ENCODE measurements around the gene AGBL5. TPM values are rescaled to one million over a fixed set of nuclear protein-coding genes. Genes with fewer than 3 reads are reported as not detected.

Gene AGBL5
- total and polyA plus RNA-seq, 9 of the 15 experiments (the other 6 are each of a cell fraction or from before 2014, with no cell fraction given) = 3.3 to 52.7 (median 26.2) TPM

DNA sequence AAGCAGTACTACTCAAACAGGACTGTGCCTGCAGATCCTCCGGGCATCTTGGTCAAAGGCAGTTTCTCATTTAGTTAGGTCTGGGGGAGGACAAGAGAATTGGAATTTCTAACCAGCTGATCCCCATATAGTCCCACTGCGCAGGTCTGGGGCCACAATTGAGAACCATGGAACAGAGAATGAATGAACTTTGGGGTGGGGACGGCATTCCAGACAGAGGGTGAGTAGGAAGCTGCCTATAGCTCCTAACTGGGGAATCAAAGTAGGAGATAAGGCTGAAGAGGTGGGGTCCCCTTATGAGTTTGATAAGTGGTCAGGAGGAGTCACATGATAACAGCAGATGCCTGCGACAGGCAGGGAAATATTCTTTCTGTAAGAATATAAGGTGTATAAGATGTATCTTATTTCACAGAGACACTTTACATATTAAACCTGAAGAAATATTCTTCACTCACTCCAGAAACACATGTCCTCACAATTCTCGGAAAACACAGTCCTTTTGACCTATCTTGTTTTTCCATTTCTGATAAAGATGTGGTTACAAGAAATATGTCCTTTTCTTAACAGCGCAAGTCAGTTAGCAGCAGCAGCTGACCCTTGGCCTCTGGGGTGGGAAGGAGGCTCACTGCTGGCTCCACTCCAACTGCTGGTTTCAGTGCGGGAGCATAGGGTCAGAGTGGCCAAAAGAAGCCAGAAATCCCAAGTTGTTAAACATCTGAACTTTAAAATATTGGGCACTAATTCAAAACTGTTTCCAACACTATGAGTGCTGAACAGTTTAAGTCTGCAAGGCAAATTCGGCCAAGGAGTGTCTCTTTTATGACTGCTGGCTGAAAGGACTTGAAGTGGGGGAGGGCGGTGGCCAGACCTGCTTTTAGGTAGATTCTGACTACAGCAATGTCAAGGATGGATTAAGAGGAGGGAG is 31.3 kb upstream of the AGBL5 start (continued):
- TF ChIP-seq, protein P1, sequence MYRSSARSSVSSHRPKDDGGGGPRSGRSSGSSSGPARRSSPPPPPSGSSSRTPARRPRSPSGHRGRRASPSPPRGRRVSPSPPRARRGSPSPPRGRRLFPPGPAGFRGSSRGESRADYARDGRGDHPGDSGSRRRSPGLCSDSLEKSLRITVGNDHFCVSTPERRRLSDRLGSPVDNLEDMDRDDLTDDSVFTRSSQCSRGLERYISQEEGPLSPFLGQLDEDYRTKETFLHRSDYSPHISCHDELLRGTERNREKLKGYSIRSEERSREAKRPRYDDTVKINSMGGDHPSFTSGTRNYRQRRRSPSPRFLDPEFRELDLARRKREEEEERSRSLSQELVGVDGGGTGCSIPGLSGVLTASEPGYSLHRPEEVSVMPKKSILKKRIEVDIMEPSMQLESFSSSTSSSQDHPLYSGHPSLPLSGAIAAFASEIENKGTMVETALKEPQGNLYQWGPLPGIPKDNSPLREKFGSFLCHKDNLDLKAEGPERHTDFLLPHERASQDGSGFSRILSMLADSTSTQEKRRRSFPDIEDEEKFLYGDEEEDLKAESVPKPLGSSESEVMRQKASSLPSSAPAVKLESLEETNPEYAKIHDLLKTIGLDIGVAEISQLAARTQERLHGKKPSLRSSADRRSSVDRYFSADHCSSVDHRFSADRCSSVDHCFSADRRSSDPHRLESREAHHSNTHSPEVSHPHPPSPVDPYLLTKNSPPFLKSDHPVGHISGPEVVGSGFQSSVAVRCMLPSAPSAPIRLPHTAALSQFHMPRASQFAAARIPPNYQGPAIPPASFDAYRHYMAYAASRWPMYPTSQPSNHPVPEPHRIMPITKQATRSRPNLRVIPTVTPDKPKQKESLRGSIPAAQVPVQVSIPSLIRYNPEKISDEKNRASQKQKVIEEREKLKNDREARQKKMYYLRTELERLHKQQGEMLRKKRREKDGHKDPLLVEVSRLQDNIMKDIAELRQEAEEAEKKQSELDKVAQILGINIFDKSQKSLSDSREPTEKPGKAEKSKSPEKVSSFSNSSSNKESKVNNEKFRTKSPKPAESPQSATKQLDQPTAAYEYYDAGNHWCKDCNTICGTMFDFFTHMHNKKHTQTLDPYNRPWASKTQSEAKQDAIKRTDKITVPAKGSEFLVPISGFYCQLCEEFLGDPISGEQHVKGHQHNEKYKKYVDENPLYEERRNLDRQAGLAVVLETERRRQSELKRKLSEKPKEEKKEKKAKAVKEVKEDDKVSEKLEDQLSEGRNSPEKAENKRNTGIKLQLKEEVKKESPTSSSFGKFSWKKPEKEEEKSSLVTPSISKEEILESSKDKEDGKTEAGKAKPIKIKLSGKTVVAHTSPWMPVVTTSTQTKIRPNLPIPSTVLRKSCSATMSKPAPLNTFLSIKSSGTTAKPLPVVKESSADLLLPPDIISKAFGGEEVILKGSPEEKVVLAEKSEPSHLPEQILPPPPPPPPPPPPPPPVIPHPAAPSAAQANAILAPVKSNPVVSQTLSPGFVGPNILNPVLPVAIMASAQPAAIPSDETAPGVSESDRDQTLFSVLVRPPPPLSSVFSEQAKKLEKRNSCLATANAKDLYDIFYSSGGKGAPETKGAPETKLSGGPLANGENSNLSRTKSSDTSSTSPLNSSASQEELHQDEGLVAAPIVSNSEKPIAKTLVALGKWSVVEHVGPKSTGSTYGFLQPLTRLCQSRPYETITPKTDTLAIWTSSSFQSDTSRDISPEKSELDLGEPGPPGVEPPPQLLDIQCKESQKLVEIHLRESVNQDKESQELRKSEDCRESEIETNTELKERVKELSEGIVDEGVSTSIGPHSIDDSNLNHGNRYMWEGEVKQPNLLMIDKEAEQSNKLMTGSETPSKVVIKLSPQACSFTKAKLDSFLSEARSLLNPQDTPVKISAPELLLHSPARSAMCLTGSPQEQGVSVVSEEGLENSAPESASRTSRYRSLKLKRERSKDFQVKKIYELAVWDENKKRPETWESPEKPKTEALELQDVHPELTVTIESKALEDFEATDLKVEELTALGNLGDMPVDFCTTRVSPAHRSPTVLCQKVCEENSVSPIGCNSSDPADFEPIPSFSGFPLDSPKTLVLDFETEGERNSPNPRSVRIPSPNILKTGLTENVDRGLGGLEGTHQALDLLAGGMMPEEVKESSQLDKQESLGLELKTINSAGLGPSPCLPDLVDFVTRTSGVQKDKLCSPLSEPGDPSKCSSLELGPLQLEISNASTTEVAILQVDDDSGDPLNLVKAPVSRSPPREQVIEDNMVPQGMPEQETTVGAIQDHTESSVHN (IDR thresholded peaks at IDR 0.05; ENCODE audit: borderline replicate concordance in 1 of 2, low read depth in 1 of 2) = 0 out of 4 replicates have a peak, but pooled peaks of 1 of the 2 experiments have one; percentile 30
- 0 out of 2 replicates have a peak, but pooled peaks have one; percentile 16 for TF ChIP-seq BCL6 (CRISPR knock-in tag; IDR thresholded peaks at IDR 0.05)
- no peak for TF ChIP-seq RBBP5 (IDR thresholded peaks at IDR 0.05; ENCODE audit: borderline replicate concordance, insufficient read depth, low read length, poor library complexity, severe bottlenecking)
- no peak for TF ChIP-seq ZNF274 (IDR thresholded peaks at IDR 0.05; ENCODE audit: borderline replicate concordance, low read depth, low read length)
- peak; percentile 85 for TF ChIP-seq SMARCC2 (IDR thresholded peaks at IDR 0.05; ENCODE audit: low read depth)
- no peak for TF ChIP-seq NELFE (IDR thresholded peaks at IDR 0.05; ENCODE audit: insufficient read depth, insufficient read length)
- TF ChIP-seq, protein P2, sequence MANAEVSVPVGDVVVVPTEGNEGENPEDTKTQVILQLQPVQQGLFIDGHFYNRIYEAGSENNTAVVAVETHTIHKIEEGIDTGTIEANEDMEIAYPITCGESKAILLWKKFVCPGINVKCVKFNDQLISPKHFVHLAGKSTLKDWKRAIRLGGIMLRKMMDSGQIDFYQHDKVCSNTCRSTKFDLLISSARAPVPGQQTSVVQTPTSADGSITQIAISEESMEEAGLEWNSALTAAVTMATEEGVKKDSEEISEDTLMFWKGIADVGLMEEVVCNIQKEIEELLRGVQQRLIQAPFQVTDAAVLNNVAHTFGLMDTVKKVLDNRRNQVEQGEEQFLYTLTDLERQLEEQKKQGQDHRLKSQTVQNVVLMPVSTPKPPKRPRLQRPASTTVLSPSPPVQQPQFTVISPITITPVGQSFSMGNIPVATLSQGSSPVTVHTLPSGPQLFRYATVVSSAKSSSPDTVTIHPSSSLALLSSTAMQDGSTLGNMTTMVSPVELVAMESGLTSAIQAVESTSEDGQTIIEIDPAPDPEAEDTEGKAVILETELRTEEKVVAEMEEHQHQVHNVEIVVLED (CRISPR knock-in tag; IDR thresholded peaks at IDR 0.05) = 0 out of 2 replicates have a peak, but pooled peaks have one; percentile 22
- no peak for TF ChIP-seq TBP (optimal IDR thresholded peaks at IDR 0.05; ENCODE audit: low read depth, low read length)
- no peak for TF ChIP-seq PCBP1 (IDR thresholded peaks at IDR 0.05; ENCODE audit: low read depth, low read length, poor library complexity, severe bottlenecking)
- peak; percentile 79; the same call in 1 of the 2 replicates for TF ChIP-seq TOE1 (IDR thresholded peaks at IDR 0.05; ENCODE audit: borderline replicate concordance)
- no peak for TF ChIP-seq TOE1 (CRISPR knock-in tag; IDR thresholded peaks at IDR 0.05; ENCODE audit: borderline replicate concordance, low read depth)
- TF ChIP-seq L3MBTL2 (IDR thresholded peaks at IDR 0.05) = peak; percentile 64
- TF ChIP-seq ZNF780A (CRISPR knock-in tag; IDR thresholded peaks at IDR 0.05) = no peak
- peak; percentile 31 for TF ChIP-seq NEUROD1 (IDR thresholded peaks at IDR 0.05; ENCODE audit: borderline replicate concordance, low read depth, low read length, partially characterized antibody)
- TF ChIP-seq HNRNPH1 (optimal IDR thresholded peaks at IDR 0.05; ENCODE audit: low read depth, low read length) = no peak
- no peak for TF ChIP-seq HMG20A (CRISPR knock-in tag; conservative IDR thresholded peaks at IDR 0.05)
